Liver (tissue), 9 donors: ENCODE results near the gene TEDC2. TPM values are rescaled to one million over a fixed set of nuclear protein-coding genes. Genes with fewer than 3 reads are reported as not detected.

Source experiments
- DNase-seq: peaks from one replicate; pipeline ENCODE4 v3.0.0-alpha.2; 2017; ENCODE audit warnings: low spot score
- H3K27ac ChIP-seq, 2 donors: one replicate each; pipeline ENCODE4 v1.7.0; 2013; ENCODE audit warnings: inconsistent platforms in 2 of 2, low read length in 2 of 2, control low read depth in 1 of 2, low read depth in 1 of 2, mild to moderate bottlenecking in 1 of 2
- H3K27me3 ChIP-seq, 4 donors: one replicate each; pipeline versions ENCODE4 v1.6.1 to v1.7.0; 2013; ENCODE audit warnings: low read length in 3 of 4, inconsistent platforms in 1 of 4, mild to moderate bottlenecking in 1 of 4, moderate library complexity in 1 of 4; ENCODE audit not compliant: control insufficient read depth in 4 of 4, insufficient read depth in 4 of 4
- H3K36me3 ChIP-seq, 4 donors: one replicate each; pipeline versions ENCODE4 v1.6.1 to v1.7.0; 2013; ENCODE audit warnings: low read length in 3 of 4, mild to moderate bottlenecking in 3 of 4, low read depth in 1 of 4, moderate library complexity in 1 of 4; ENCODE audit not compliant: control insufficient read depth in 4 of 4, insufficient read depth in 3 of 4
- H3K4me1 ChIP-seq, 4 donors: one replicate each; pipeline versions ENCODE4 v1.6.1 to v1.7.0; 2013; ENCODE audit warnings: low read length in 3 of 4, mild to moderate bottlenecking in 3 of 4, moderate library complexity in 1 of 4; ENCODE audit not compliant: control insufficient read depth in 4 of 4, insufficient read depth in 4 of 4
- H3K4me3 ChIP-seq, 3 donors: one replicate each; pipeline versions ENCODE4 v1.6.1 to v1.7.0; 2013; ENCODE audit warnings: low read length in 3 of 3, control low read depth in 1 of 3, low read depth in 1 of 3, mild to moderate bottlenecking in 1 of 3
- H3K9ac ChIP-seq, 2 donors: one replicate each; pipeline ENCODE4 v1.7.0; 2013; ENCODE audit warnings: low read length in 2 of 2, mild to moderate bottlenecking in 2 of 2, moderate library complexity in 2 of 2, control low read depth in 1 of 2, low read depth in 1 of 2
- H3K9me3 ChIP-seq, 4 donors: one replicate each; pipeline versions ENCODE4 v1.6.1 to v1.7.0; 2013; ENCODE audit warnings: low read length in 3 of 4; ENCODE audit not compliant: control insufficient read depth in 4 of 4
- CTCF ChIP-seq: fragments of 150-350 bp; IDR thresholded peaks from 2 replicates; pipeline ENCODE4 v1.5.1; 2017; ENCODE audit warnings: improper control_type of control experiment, low read depth, low read length; ENCODE audit not compliant: missing input control
- EGR1 ChIP-seq, 2 donors: IDR thresholded peaks; 2 replicates each; pipeline ENCODE4 v1.6.1; 2016 to 2018; ENCODE audit warnings: antibody characterized with exemption in 2 of 2, low read depth in 2 of 2
- GABPA ChIP-seq, 2 donors: IDR thresholded peaks in 1 of 2; conservative IDR thresholded peaks in 1 of 2; 2 replicates each; pipeline ENCODE4 v1.6.1; 2016; ENCODE audit warnings: antibody characterized with exemption in 2 of 2, mild to moderate bottlenecking in 1 of 2, moderate library complexity in 1 of 2
- HNF4A ChIP-seq, 2 donors: conservative IDR thresholded peaks; 2 replicates each; pipeline ENCODE4 v1.6.1; 2016; ENCODE audit warnings: antibody characterized with exemption in 2 of 2, mild to moderate bottlenecking in 2 of 2
- HNF4G ChIP-seq: IDR thresholded peaks from 2 replicates; pipeline ENCODE4 v1.6.1; 2016; ENCODE audit warnings: antibody characterized with exemption
- JUND ChIP-seq, 2 donors: IDR thresholded peaks; 2 replicates each; pipeline ENCODE4 v1.6.1; 2016; ENCODE audit warnings: antibody characterized with exemption in 2 of 2
- MAX ChIP-seq: IDR thresholded peaks from 2 replicates; pipeline ENCODE4 v1.6.1; 2016; ENCODE audit warnings: antibody characterized with exemption
- NR2F2 ChIP-seq: IDR thresholded peaks from 2 replicates; pipeline ENCODE4 v1.6.1; 2016; ENCODE audit warnings: antibody characterized with exemption
- RAD21 ChIP-seq, 2 donors: IDR thresholded peaks; 2 replicates each; pipeline ENCODE4 v1.6.1; 2016; ENCODE audit warnings: antibody characterized with exemption in 2 of 2, mild to moderate bottlenecking in 2 of 2
- REST ChIP-seq: IDR thresholded peaks from 2 replicates; pipeline ENCODE4 v1.6.1; 2016; ENCODE audit warnings: antibody characterized with exemption, mild to moderate bottlenecking
- RXRA ChIP-seq, 2 donors: IDR thresholded peaks; 2 replicates each; pipeline ENCODE4 v1.6.1; 2017 to 2018; ENCODE audit warnings: antibody characterized with exemption in 2 of 2, mild to moderate bottlenecking in 1 of 2
- SP1 ChIP-seq: IDR thresholded peaks from 2 replicates; pipeline ENCODE4 v1.6.1; 2018; ENCODE audit warnings: antibody characterized with exemption, mild to moderate bottlenecking
- YY1 ChIP-seq: IDR thresholded peaks from 2 replicates; pipeline ENCODE4 v1.6.1; 2016; ENCODE audit warnings: antibody characterized with exemption, mild to moderate bottlenecking
- ZBTB33 ChIP-seq: IDR thresholded peaks from 2 replicates; pipeline ENCODE4 v1.6.1; 2016; ENCODE audit warnings: antibody characterized with exemption
- WGBS: extraction: QIAGEN DNeasy Blood & Tissue Kit; methylation state at CpG from one replicate; pipeline ENCODE4 v1.1.7; 2013; 5-methylcytosine and 5-hydroxymethylcytosine counted together
- polyA plus RNA-seq, 2 donors: library from polyadenylated mRNA; stranded (reverse) in 1 of 2; unstranded in 1 of 2; fragments of 200-250 nt in 1 of 2; fragments of >200 nt in 1 of 2; fragmentation: Nextera tagmentation in 1 of 2; extraction: Ambion mirVana in 1 of 2; gene quantifications; one replicate each; pipeline versions ENCODE4 v1.2.1 to v1.2.3, GENCODE V29; 2013 to 2015
- total RNA-seq, 2 donors: library from RNA; depleted of rRNA; stranded (reverse); fragments of >200 nt; gene quantifications; one replicate each; pipeline ENCODE4 v1.2.3, GENCODE V29; 2014
- TF ChIP-seq, protein P1 (sequence below): IDR thresholded peaks from 2 replicates; pipeline ENCODE4 v1.6.1; 2016; ENCODE audit warnings: antibody characterized with exemption
- donor health status: healthy.
- donor health status: healthy.
- donor health status: healthy.
- donor health status: healthy.
- donor health status: healthy.

TEDC2 gene
- total and polyA plus RNA-seq, 4 donors = 0.71 to 6.7 (median 1.1) TPM

- TF ChIP-seq CTCF (no peak), RXRA (IDR thresholded peaks at IDR 0.05) (no peak), NR2F2 (no peak), HNF4A (conservative IDR thresholded peaks at IDR 0.05) (no peak), EGR1 (IDR thresholded peaks at IDR 0.05; ENCODE audit: low read depth in 2 of 2) (no peak), SP1 (no peak)
Observed at GRCh38 chr16:2492292-2492691, 32.4 kb downstream of the TEDC2 start (continued).

GRCh38 chr16:2493605-2494004 is 33.7 kb downstream of the TEDC2 start:
- peaks cover 0 to 12% (median 2%) of the 10 kb centered on the region in 4 donors for H3K36me3 ChIP-seq
- no peak for DNase-seq
- H3K4me3 ChIP-seq = no peak overlapping the region
- TF ChIP-seq REST = no peak
- TF ChIP-seq YY1 = no peak
- TF ChIP-seq GABPA (IDR thresholded peaks at IDR 0.05 in 1 of 2, conservative IDR thresholded peaks at IDR 0.05 in 1 of 2) = no peak
- TF ChIP-seq CTCF = no peak
- TF ChIP-seq RXRA (IDR thresholded peaks at IDR 0.05) = no peak
- TF ChIP-seq MAX = no peak
- TF ChIP-seq, protein P1, sequence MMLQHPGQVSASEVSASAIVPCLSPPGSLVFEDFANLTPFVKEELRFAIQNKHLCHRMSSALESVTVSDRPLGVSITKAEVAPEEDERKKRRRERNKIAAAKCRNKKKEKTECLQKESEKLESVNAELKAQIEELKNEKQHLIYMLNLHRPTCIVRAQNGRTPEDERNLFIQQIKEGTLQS = no peak
- TF ChIP-seq JUND (IDR thresholded peaks at IDR 0.05) = no peak
- TF ChIP-seq ZBTB33 = no peak
- no peak for TF ChIP-seq RAD21 (IDR thresholded peaks at IDR 0.05)
- no peak for TF ChIP-seq EGR1 (IDR thresholded peaks at IDR 0.05; ENCODE audit: low read depth in 2 of 2)
- TF ChIP-seq SP1 = no peak
- TF ChIP-seq HNF4G = no peak
- peaks cover 11 to 26% (median 19%) of the 10 kb centered on the region in 4 donors for H3K4me1 ChIP-seq
- no peak overlapping the region for H3K9ac ChIP-seq
- H3K27me3 ChIP-seq = no peaks in the 10 kb centered on the region
- H3K9me3 ChIP-seq = no peaks in the 10 kb centered on the region
- H3K27ac ChIP-seq = no peak overlapping the region
- WGBS = 84% methylated on average over 6 of the region's 6 CpGs
